Measurements from ENCODE around the gene DDI1.
"Not testable (repeated sequence)": the region's sequence is repeated elsewhere in the genome, so short reads cannot be mapped to it uniquely, and the experiment has no call there.

The DDI1 gene

GRCh38 chr11:104043142-104043541 lies 6.7 kb downstream of the DDI1 start:
- DNase-seq, result no peak

- no peak for DNase-seq
These were observed 7.3 kb downstream of the DDI1 start for GRCh38 chr11:104043678-104044239.

GRCh38 chr11:104046331-104046730 lies 9.9 kb downstream of the DDI1 start:
- DNase-seq, result no peak

- DNase-seq, result not testable (repeated sequence)
These were observed 10.4 kb downstream of the DDI1 start for GRCh38 chr11:104046858-104047257.

GRCh38 chr11:104049116-104049515 lies 12.7 kb downstream of the DDI1 start:
- no peak for DNase-seq

- DNase-seq, result no peak
These were observed 15.3 kb downstream of the DDI1 start for GRCh38 chr11:104051778-104052177.

GRCh38 chr11:104053743-104054478 lies 17.5 kb downstream of the DDI1 start:
- no peak for DNase-seq

- DNase-seq, result no peak
These were observed 18.6 kb downstream of the DDI1 start for GRCh38 chr11:104054911-104055529.

- DNase-seq, result no peak
These were observed 19.2 kb downstream of the DDI1 start for GRCh38 chr11:104055596-104055995.

- no peak for DNase-seq
These were observed 21.5 kb downstream of the DDI1 start for GRCh38 chr11:104057908-104058307.

GRCh38 chr11:104058680-104059079 lies 22.2 kb downstream of the DDI1 start:
- no peak for DNase-seq

- DNase-seq, result no peak
These were observed 23.8 kb downstream of the DDI1 start for GRCh38 chr11:104060004-104060794.

GRCh38 chr11:104060820-104061219 lies 24.4 kb downstream of the DDI1 start:
- no peak for DNase-seq

GRCh38 chr11:104061853-104062521 lies 25.5 kb downstream of the DDI1 start:
- no peak for DNase-seq

GRCh38 chr11:104064034-104064630 lies 27.7 kb downstream of the DDI1 start:
- DNase-seq, result no peak

- DNase-seq, result no peak
These were observed 31.1 kb downstream of the DDI1 start for GRCh38 chr11:104067534-104067933.

- no peak for DNase-seq
These were observed 37.7 kb downstream of the DDI1 start for GRCh38 chr11:104073950-104074705.

GRCh38 chr11:104075091-104075490 lies 38.7 kb downstream of the DDI1 start:
- DNase-seq, result no peak

- DNase-seq, result no peak
These were observed 39.3 kb downstream of the DDI1 start for GRCh38 chr11:104075706-104076105.

GRCh38 chr11:104076455-104076854 lies 40.0 kb downstream of the DDI1 start:
- DNase-seq, result no peak

GRCh38 chr11:104078245-104078644 lies 41.8 kb downstream of the DDI1 start:
- DNase-seq, result no peak

GRCh38 chr11:104078995-104079394 lies 42.6 kb downstream of the DDI1 start:
- no peak for DNase-seq
